ENCODE results near the gene HIBCH.

DNA sequence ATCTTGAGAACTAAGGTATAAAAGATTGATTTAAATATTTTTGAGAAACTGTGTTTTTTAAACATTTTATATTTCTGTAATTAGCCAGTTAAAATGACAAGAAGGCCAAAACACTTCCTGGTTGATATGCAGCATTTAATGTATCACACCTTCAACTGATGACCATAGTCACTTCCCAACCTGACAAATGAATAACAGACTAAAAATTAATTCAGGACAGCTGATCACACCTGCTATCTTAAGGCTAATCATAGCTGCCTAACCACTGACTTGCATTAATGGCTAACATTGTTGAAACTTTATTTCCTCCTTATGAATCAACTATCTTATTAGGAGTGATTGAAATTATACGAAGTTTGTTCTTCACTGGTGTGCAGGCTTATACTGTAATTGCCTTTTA, 131.3 kb downstream of the HIBCH start:
- TF ChIP-seq EZH2phosphoT487 (IDR thresholded peaks at IDR 0.05; ENCODE audit: unreplicated experiment) (no peak), POLR2AphosphoS5 (IDR thresholded peaks at IDR 0.05; ENCODE audit: low read depth) (no peak), ZNF331 (CRISPR knock-in tag; IDR thresholded peaks at IDR 0.05; ENCODE audit: low read depth) (no peak)
- TF ChIP-seq, protein P1, sequence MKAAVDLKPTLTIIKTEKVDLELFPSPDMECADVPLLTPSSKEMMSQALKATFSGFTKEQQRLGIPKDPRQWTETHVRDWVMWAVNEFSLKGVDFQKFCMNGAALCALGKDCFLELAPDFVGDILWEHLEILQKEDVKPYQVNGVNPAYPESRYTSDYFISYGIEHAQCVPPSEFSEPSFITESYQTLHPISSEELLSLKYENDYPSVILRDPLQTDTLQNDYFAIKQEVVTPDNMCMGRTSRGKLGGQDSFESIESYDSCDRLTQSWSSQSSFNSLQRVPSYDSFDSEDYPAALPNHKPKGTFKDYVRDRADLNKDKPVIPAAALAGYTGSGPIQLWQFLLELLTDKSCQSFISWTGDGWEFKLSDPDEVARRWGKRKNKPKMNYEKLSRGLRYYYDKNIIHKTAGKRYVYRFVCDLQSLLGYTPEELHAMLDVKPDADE (IDR thresholded peaks at IDR 0.05), result no peak
- TF ChIP-seq, protein P2, sequence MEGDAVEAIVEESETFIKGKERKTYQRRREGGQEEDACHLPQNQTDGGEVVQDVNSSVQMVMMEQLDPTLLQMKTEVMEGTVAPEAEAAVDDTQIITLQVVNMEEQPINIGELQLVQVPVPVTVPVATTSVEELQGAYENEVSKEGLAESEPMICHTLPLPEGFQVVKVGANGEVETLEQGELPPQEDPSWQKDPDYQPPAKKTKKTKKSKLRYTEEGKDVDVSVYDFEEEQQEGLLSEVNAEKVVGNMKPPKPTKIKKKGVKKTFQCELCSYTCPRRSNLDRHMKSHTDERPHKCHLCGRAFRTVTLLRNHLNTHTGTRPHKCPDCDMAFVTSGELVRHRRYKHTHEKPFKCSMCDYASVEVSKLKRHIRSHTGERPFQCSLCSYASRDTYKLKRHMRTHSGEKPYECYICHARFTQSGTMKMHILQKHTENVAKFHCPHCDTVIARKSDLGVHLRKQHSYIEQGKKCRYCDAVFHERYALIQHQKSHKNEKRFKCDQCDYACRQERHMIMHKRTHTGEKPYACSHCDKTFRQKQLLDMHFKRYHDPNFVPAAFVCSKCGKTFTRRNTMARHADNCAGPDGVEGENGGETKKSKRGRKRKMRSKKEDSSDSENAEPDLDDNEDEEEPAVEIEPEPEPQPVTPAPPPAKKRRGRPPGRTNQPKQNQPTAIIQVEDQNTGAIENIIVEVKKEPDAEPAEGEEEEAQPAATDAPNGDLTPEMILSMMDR (conservative IDR thresholded peaks at IDR 0.05; ENCODE audit: low read depth in 2 of 2), result no peak
- TF ChIP-seq, protein P3, sequence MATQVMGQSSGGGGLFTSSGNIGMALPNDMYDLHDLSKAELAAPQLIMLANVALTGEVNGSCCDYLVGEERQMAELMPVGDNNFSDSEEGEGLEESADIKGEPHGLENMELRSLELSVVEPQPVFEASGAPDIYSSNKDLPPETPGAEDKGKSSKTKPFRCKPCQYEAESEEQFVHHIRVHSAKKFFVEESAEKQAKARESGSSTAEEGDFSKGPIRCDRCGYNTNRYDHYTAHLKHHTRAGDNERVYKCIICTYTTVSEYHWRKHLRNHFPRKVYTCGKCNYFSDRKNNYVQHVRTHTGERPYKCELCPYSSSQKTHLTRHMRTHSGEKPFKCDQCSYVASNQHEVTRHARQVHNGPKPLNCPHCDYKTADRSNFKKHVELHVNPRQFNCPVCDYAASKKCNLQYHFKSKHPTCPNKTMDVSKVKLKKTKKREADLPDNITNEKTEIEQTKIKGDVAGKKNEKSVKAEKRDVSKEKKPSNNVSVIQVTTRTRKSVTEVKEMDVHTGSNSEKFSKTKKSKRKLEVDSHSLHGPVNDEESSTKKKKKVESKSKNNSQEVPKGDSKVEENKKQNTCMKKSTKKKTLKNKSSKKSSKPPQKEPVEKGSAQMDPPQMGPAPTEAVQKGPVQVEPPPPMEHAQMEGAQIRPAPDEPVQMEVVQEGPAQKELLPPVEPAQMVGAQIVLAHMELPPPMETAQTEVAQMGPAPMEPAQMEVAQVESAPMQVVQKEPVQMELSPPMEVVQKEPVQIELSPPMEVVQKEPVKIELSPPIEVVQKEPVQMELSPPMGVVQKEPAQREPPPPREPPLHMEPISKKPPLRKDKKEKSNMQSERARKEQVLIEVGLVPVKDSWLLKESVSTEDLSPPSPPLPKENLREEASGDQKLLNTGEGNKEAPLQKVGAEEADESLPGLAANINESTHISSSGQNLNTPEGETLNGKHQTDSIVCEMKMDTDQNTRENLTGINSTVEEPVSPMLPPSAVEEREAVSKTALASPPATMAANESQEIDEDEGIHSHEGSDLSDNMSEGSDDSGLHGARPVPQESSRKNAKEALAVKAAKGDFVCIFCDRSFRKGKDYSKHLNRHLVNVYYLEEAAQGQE (IDR thresholded peaks at IDR 0.05; ENCODE audit: unreplicated experiment), result no peak
